ENCODE results near the gene SEC61B. TPM values are rescaled to one million over a fixed set of nuclear protein-coding genes. Genes with fewer than 3 reads are reported as not detected.

Gene SEC61B
- total and polyA plus RNA-seq, 2 experiments from 2014 or later, result 133 to 602 TPM

DNA sequence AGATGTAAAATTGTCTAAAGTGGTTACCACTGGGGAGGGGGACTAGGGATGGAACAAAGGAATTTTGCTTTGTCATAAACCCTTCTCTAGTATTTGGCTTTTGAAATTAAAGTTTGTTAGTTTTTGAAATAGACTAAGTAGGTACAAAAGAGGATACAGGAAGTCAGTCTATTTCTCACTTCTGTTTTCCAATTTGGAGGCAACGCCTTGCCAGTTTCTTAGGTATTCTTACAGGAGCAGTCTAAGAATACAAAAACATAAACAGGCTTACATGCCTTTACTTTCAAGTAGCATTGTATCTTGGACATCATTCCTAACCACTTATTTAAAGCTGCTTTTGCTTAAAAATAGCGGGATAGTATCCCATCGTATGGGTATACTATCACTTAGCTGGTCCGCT is 34.8 kb upstream of the SEC61B start (continued):
- TF ChIP-seq, protein P1, sequence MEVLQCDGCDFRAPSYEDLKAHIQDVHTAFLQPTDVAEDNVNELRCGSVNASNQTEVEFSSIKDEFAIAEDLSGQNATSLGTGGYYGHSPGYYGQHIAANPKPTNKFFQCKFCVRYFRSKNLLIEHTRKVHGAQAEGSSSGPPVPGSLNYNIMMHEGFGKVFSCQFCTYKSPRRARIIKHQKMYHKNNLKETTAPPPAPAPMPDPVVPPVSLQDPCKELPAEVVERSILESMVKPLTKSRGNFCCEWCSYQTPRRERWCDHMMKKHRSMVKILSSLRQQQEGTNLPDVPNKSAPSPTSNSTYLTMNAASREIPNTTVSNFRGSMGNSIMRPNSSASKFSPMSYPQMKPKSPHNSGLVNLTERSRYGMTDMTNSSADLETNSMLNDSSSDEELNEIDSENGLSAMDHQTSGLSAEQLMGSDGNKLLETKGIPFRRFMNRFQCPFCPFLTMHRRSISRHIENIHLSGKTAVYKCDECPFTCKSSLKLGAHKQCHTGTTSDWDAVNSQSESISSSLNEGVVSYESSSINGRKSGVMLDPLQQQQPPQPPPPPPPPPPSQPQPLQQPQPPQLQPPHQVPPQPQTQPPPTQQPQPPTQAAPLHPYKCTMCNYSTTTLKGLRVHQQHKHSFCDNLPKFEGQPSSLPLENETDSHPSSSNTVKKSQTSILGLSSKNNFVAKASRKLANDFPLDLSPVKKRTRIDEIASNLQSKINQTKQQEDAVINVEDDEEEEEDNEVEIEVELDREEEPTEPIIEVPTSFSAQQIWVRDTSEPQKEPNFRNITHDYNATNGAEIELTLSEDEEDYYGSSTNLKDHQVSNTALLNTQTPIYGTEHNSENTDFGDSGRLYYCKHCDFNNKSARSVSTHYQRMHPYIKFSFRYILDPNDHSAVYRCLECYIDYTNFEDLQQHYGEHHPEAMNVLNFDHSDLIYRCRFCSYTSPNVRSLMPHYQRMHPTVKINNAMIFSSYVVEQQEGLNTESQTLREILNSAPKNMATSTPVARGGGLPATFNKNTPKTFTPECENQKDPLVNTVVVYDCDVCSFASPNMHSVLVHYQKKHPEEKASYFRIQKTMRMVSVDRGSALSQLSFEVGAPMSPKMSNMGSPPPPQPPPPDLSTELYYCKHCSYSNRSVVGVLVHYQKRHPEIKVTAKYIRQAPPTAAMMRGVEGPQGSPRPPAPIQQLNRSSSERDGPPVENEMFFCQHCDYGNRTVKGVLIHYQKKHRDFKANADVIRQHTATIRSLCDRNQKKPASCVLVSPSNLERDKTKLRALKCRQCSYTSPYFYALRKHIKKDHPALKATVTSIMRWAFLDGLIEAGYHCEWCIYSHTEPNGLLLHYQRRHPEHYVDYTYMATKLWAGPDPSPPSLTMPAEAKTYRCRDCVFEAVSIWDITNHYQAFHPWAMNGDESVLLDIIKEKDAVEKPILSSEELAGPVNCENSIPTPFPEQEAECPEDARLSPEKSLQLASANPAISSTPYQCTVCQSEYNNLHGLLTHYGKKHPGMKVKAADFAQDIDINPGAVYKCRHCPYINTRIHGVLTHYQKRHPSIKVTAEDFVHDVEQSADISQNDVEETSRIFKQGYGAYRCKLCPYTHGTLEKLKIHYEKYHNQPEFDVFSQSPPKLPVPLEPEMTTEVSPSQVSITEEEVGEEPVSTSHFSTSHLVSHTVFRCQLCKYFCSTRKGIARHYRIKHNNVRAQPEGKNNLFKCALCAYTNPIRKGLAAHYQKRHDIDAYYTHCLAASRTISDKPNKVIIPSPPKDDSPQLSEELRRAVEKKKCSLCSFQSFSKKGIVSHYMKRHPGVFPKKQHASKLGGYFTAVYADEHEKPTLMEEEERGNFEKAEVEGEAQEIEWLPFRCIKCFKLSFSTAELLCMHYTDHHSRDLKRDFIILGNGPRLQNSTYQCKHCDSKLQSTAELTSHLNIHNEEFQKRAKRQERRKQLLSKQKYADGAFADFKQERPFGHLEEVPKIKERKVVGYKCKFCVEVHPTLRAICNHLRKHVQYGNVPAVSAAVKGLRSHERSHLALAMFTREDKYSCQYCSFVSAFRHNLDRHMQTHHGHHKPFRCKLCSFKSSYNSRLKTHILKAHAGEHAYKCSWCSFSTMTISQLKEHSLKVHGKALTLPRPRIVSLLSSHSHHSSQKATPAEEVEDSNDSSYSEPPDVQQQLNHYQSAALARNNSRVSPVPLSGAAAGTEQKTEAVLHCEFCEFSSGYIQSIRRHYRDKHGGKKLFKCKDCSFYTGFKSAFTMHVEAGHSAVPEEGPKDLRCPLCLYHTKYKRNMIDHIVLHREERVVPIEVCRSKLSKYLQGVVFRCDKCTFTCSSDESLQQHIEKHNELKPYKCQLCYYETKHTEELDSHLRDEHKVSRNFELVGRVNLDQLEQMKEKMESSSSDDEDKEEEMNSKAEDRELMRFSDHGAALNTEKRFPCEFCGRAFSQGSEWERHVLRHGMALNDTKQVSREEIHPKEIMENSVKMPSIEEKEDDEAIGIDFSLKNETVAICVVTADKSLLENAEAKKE (CRISPR knock-in tag; IDR thresholded peaks at IDR 0.05), result no peak
- no peak for TF ChIP-seq ZNF331 (CRISPR knock-in tag; IDR thresholded peaks at IDR 0.05; ENCODE audit: low read depth)
- TF ChIP-seq CREB1 (CRISPR knock-in tag; IDR thresholded peaks at IDR 0.05; ENCODE audit: low read depth), result no peak
- TF ChIP-seq NANOG (IDR thresholded peaks at IDR 0.05; ENCODE audit: borderline replicate concordance), result no peak
- no peak for TF ChIP-seq EZH2 (IDR thresholded peaks at IDR 0.05; ENCODE audit: low read depth, unreplicated experiment)
- no peak for TF ChIP-seq EZH2phosphoT487 (IDR thresholded peaks at IDR 0.05; ENCODE audit: unreplicated experiment)

DNA sequence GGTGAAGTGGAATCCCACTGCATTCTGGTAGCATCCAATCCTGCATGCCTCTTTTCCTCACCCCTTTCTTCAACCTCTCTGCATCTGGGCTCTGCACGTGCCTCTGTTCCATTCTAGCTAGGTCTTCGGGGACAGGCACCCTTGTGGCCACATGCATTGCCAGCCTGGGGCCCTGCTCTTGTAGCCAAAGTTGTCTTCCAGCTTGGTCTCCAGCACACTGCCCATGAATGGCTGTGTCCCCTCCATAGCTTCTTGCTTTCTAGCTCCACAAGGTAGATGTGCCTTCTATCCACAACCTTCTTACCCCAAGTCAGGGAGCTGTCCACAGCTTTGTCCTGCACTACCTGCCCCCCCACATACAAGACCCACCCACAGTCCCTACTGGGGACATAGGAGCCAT is 32.9 kb upstream of the SEC61B start:
- Mint-ChIP-seq H3K27me3 (ENCODE audit: insufficient read depth, low read depth, poor library complexity) (peaks cover 4% of the 10 kb centered on the region), H3K27ac (no peak overlapping the region), H3K4me1 (peaks cover 8% of the 10 kb centered on the region), H3K9me3 (no peaks in the 10 kb centered on the region), H3K36me3 (ENCODE audit: low read depth) (no peaks in the 10 kb centered on the region), H3K4me3 (no peak overlapping the region)
- H3K4me3 ChIP-seq, result no peak overlapping the region
- no peaks in the 10 kb centered on the region for H3F3A ChIP-seq (replicated peaks; ENCODE audit: low read depth)
- H3K79me2 ChIP-seq (replicated peaks; ENCODE audit: insufficient read depth), result no peaks in the 10 kb centered on the region
- H3K36me3 ChIP-seq (ENCODE audit: insufficient read depth), result no peaks in the 10 kb centered on the region
- no peak overlapping the region for H3K27ac ChIP-seq (ENCODE audit: low read depth)
- H4K20me1 ChIP-seq (replicated peaks; ENCODE audit: insufficient read depth), result no peaks in the 10 kb centered on the region
- no peak for ATAC-seq
- H3K9me2 ChIP-seq (ENCODE audit: insufficient read depth), result no peaks in the 10 kb centered on the region
- H2AFZ ChIP-seq, result no peak overlapping the region
- H3K4me2 ChIP-seq, result no peak overlapping the region
- peaks cover 9% of the 10 kb centered on the region for H3K4me1 ChIP-seq (ENCODE audit: insufficient read depth)
- DNase-seq (ENCODE audit: low spot score), result no peak
- H3K27me3 ChIP-seq (ENCODE audit: insufficient read depth), result no peaks in the 10 kb centered on the region
- TF ChIP-seq, protein P2, sequence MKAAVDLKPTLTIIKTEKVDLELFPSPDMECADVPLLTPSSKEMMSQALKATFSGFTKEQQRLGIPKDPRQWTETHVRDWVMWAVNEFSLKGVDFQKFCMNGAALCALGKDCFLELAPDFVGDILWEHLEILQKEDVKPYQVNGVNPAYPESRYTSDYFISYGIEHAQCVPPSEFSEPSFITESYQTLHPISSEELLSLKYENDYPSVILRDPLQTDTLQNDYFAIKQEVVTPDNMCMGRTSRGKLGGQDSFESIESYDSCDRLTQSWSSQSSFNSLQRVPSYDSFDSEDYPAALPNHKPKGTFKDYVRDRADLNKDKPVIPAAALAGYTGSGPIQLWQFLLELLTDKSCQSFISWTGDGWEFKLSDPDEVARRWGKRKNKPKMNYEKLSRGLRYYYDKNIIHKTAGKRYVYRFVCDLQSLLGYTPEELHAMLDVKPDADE (IDR thresholded peaks at IDR 0.05), result no peak
- TF ChIP-seq ZNF331 (CRISPR knock-in tag; IDR thresholded peaks at IDR 0.05; ENCODE audit: low read depth) (no peak), NANOG (IDR thresholded peaks at IDR 0.05; ENCODE audit: borderline replicate concordance) (no peak), ZNF114 (CRISPR knock-in tag; IDR thresholded peaks at IDR 0.05) (no peak), JUNB (IDR thresholded peaks at IDR 0.05; ENCODE audit: unreplicated experiment) (no peak)
- TF ChIP-seq, protein P3, sequence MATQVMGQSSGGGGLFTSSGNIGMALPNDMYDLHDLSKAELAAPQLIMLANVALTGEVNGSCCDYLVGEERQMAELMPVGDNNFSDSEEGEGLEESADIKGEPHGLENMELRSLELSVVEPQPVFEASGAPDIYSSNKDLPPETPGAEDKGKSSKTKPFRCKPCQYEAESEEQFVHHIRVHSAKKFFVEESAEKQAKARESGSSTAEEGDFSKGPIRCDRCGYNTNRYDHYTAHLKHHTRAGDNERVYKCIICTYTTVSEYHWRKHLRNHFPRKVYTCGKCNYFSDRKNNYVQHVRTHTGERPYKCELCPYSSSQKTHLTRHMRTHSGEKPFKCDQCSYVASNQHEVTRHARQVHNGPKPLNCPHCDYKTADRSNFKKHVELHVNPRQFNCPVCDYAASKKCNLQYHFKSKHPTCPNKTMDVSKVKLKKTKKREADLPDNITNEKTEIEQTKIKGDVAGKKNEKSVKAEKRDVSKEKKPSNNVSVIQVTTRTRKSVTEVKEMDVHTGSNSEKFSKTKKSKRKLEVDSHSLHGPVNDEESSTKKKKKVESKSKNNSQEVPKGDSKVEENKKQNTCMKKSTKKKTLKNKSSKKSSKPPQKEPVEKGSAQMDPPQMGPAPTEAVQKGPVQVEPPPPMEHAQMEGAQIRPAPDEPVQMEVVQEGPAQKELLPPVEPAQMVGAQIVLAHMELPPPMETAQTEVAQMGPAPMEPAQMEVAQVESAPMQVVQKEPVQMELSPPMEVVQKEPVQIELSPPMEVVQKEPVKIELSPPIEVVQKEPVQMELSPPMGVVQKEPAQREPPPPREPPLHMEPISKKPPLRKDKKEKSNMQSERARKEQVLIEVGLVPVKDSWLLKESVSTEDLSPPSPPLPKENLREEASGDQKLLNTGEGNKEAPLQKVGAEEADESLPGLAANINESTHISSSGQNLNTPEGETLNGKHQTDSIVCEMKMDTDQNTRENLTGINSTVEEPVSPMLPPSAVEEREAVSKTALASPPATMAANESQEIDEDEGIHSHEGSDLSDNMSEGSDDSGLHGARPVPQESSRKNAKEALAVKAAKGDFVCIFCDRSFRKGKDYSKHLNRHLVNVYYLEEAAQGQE (IDR thresholded peaks at IDR 0.05; ENCODE audit: unreplicated experiment), result no peak
